ENCODE measurements around the gene ATF7IP.
"Not testable (repeated sequence)": the region's sequence is repeated elsewhere in the genome, so short reads cannot be mapped to it uniquely, and the experiment has no call there.

Gene ATF7IP

GRCh38 chr12:14395074-14395778 lies 29.7 kb downstream of the ATF7IP start:
- Histone ChIP-seq H3K4me3 (replicated peaks; ENCODE audit: low read depth, low read length) (peak overlapping the region; percentile 48), H3K36me3 (ENCODE audit: control insufficient read depth, insufficient read depth, low read length) (no peaks in the 10 kb centered on the region), H3K27me3 (replicated peaks; ENCODE audit: control insufficient read depth, insufficient read depth, low read length) (no peaks in the 10 kb centered on the region)
- DNase-seq (ENCODE audit: extremely low read depth, insufficient read length): peak; percentile 45
- peak; percentile 1 for TF ChIP-seq CTCF (IDR thresholded peaks at IDR 0.05; ENCODE audit: insufficient read depth, low read length, poor library complexity, severe bottlenecking)

GRCh38 chr12:14396071-14396470 lies 30.6 kb downstream of the ATF7IP start:
- H3K4me3 ChIP-seq (replicated peaks; ENCODE audit: low read depth, low read length): no peak overlapping the region
- TF ChIP-seq CTCF (IDR thresholded peaks at IDR 0.05; ENCODE audit: insufficient read depth, low read length, poor library complexity, severe bottlenecking): no peak
- H3K27me3 ChIP-seq (replicated peaks; ENCODE audit: control insufficient read depth, insufficient read depth, low read length): no peaks in the 10 kb centered on the region
- H3K36me3 ChIP-seq (ENCODE audit: control insufficient read depth, insufficient read depth, low read length): no peaks in the 10 kb centered on the region
- DNase-seq (ENCODE audit: extremely low read depth, insufficient read length): peak; percentile 59

- H3K27me3 ChIP-seq (replicated peaks; ENCODE audit: control insufficient read depth, insufficient read depth, low read length): no peaks in the 10 kb centered on the region
- DNase-seq (ENCODE audit: extremely low read depth, insufficient read length): no peak
- no peak for TF ChIP-seq CTCF (IDR thresholded peaks at IDR 0.05; ENCODE audit: insufficient read depth, low read length, poor library complexity, severe bottlenecking)
- peak overlapping the region; percentile 38 for H3K4me3 ChIP-seq (replicated peaks; ENCODE audit: low read depth, low read length)
- no peaks in the 10 kb centered on the region for H3K36me3 ChIP-seq (ENCODE audit: control insufficient read depth, insufficient read depth, low read length)
Measured at GRCh38 chr12:14399871-14400270, 34.4 kb downstream of the ATF7IP start.

- no peak for DNase-seq (ENCODE audit: extremely low read depth, insufficient read length)
- no peak for TF ChIP-seq CTCF (IDR thresholded peaks at IDR 0.05; ENCODE audit: insufficient read depth, low read length, poor library complexity, severe bottlenecking)
- Histone ChIP-seq H3K4me3 (replicated peaks; ENCODE audit: low read depth, low read length) (no peak overlapping the region; the same call in none of the 2 replicates), H3K36me3 (ENCODE audit: control insufficient read depth, insufficient read depth, low read length) (no peaks in the 10 kb centered on the region), H3K27me3 (replicated peaks; ENCODE audit: control insufficient read depth, insufficient read depth, low read length) (no peaks in the 10 kb centered on the region)
Measured at GRCh38 chr12:14400599-14400998, 35.1 kb downstream of the ATF7IP start.

- H3K4me3 ChIP-seq (replicated peaks; ENCODE audit: low read depth, low read length); H3K27me3 ChIP-seq (replicated peaks; ENCODE audit: control insufficient read depth, insufficient read depth, low read length); DNase-seq (ENCODE audit: extremely low read depth, insufficient read length); H3K36me3 ChIP-seq (ENCODE audit: control insufficient read depth, insufficient read depth, low read length): not testable (repeated sequence)
Measured at GRCh38 chr12:14401267-14401666, 35.8 kb downstream of the ATF7IP start.

GRCh38 chr12:14402697-14403096 lies 37.2 kb downstream of the ATF7IP start:
- Histone ChIP-seq H3K36me3 (ENCODE audit: control insufficient read depth, insufficient read depth, low read length) (no peaks in the 10 kb centered on the region), H3K27me3 (replicated peaks; ENCODE audit: control insufficient read depth, insufficient read depth, low read length) (no peaks in the 10 kb centered on the region), H3K4me3 (replicated peaks; ENCODE audit: low read depth, low read length) (no peak overlapping the region)
- no peak for TF ChIP-seq CTCF (IDR thresholded peaks at IDR 0.05; ENCODE audit: insufficient read depth, low read length, poor library complexity, severe bottlenecking)
- DNase-seq (ENCODE audit: extremely low read depth, insufficient read length): no peak
